Activated CD8-positive, alpha-beta T cell treated with anti-CD3 and anti-CD28 coated beads for 36 hours (primary cell): Measurements from ENCODE around the gene TIGD1. TPM values are rescaled to one million over a fixed set of nuclear protein-coding genes. Genes with fewer than 3 reads are reported as not detected.

ENCODE experiments used
- ATAC-seq: fragments of 200-7000 bp; cut with Tn5 transposase; one replicate; pipeline ENCODE4 v1.10.0; 2021; ENCODE audit warnings: mild to moderate bottlenecking, moderate library complexity
- CTCF ChIA-PET: fragments of 350-600 bp; sonication (Branson Sonifier 250); formaldehyde crosslinking; loops from one replicate; lab custom pipeline; 2021; ENCODE audit warnings: antibody characterized with exemption; lab: Charles Lee
- POLR2A ChIA-PET: fragments of 350-600 bp; sonication (Branson Sonifier 250); formaldehyde crosslinking; loops from one replicate; lab custom pipeline; 2021; ENCODE audit warnings: antibody characterized with exemption; lab: Charles Lee
- DNase-seq: peaks from one replicate; pipeline ENCODE4 v3.0.0-alpha.2; 2020
- H3K27ac Mint-ChIP-seq: one replicate; pipeline ENCODE4 v1.8.0; 2021; ENCODE audit warnings: mild to moderate bottlenecking, mixed read lengths
- H3K27me3 Mint-ChIP-seq: one replicate; pipeline ENCODE4 v1.8.0; 2021; ENCODE audit warnings: mixed read lengths
- H3K36me3 Mint-ChIP-seq: one replicate; pipeline ENCODE4 v1.8.0; 2021; ENCODE audit warnings: low read depth, mixed read lengths
- H3K4me1 Mint-ChIP-seq: one replicate; pipeline ENCODE4 v1.8.0; 2021; ENCODE audit warnings: low read depth, mixed read lengths
- H3K4me3 Mint-ChIP-seq: one replicate; pipeline ENCODE4 v1.8.0; 2021; ENCODE audit warnings: mild to moderate bottlenecking, moderate library complexity, mixed read lengths
- H3K9me3 Mint-ChIP-seq: one replicate; pipeline ENCODE4 v1.8.0; 2021; ENCODE audit warnings: mixed read lengths
- intact Hi-C: fragments of 100-400 bp; cut with micrococcal nuclease; formaldehyde crosslinking; loops from one replicate; pipeline ENCODE4 v1.10.0; 2022
- total RNA-seq, 2 experiments: library from RNA; stranded (reverse); gene quantifications; one replicate each; pipeline ENCODE4 v1.2.3, GENCODE V29; 2021
- TF ChIP-seq, protein P1 (sequence below): fragments of 200-600 bp; IDR thresholded peaks from one replicate; pipeline ENCODE4 v1.8.0; 2022; ENCODE audit warnings: antibody characterized with exemption, mild to moderate bottlenecking

The TIGD1 gene
- total RNA-seq, 2 experiments from 2014 or later = 8.3 to 8.7 TPM

DNA sequence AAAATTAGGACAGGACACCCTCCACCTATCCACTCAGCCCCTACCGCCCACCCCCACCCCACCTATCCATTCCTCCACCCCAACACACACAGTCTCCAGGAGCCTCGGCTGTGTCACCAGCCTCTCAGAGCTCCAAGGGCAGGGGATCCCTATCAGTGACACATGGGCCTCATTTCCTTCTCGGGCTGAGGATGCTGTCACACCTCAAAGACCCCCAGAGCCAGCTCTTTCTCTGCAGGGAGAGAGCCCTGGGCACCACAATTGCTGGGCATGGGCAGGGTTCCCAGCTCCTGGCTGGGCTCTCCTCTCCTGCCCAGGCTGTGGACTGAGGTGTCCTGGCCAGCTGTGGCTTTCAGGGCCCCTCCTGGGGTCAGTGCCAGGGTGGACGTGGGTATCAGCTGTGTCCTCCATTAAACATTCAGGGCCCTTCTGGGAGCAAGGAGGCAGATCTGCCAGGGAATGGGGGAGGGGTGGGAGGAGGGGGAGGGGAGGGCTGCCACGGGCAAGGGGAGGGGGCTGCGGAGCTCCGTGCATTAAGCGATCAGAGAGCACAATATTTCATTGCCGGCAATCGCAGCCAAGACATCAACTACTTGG is 48.5 kb downstream of the TIGD1 start:
- Mint-ChIP-seq H3K4me3 (no peak overlapping the region), H3K27me3 (peaks cover 36% of the 10 kb centered on the region), H3K27ac (no peak overlapping the region), H3K4me1 (peaks cover 14% of the 10 kb centered on the region), H3K36me3 (no peaks in the 10 kb centered on the region), H3K9me3 (no peaks in the 10 kb centered on the region)
- ATAC-seq (no peak), DNase-seq (no peak)
- CTCF ChIA-PET = interaction anchor here (1.3 to 2.9 kb wide), 2 partner anchors 20 to 55 kb away, joined by 5 to 7 read pairs; no protein-coding TSS in a partner anchor
- POLR2A ChIA-PET = interaction anchor here (0.6 kb wide), 1 partner anchor 44 kb away, joined by 3 read pairs; no protein-coding TSS in a partner anchor
- TF ChIP-seq, protein P1, sequence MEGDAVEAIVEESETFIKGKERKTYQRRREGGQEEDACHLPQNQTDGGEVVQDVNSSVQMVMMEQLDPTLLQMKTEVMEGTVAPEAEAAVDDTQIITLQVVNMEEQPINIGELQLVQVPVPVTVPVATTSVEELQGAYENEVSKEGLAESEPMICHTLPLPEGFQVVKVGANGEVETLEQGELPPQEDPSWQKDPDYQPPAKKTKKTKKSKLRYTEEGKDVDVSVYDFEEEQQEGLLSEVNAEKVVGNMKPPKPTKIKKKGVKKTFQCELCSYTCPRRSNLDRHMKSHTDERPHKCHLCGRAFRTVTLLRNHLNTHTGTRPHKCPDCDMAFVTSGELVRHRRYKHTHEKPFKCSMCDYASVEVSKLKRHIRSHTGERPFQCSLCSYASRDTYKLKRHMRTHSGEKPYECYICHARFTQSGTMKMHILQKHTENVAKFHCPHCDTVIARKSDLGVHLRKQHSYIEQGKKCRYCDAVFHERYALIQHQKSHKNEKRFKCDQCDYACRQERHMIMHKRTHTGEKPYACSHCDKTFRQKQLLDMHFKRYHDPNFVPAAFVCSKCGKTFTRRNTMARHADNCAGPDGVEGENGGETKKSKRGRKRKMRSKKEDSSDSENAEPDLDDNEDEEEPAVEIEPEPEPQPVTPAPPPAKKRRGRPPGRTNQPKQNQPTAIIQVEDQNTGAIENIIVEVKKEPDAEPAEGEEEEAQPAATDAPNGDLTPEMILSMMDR = no peak
- intact Hi-C loops = no loop called here

DNA sequence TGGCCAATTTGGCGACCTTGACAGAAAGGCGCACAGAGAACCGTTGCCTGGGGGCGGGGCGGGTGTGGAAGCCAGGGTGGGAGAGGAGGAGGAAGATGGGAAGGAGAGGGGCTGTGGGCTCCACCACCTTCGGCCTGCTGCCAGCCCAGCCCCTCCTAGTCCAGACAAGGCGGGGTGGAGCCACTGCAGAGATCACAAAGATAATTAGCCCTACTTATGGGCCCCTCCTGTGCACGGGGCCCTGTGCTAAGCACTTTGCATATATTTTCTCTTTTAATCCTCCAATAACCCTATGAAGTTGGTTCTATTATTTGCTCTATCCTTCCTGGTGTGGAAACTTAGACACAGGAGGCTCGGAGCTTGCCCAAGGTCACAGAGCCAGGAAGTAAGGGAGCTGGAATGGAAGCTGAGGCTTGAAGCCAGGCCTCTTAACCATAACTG is 49.0 kb downstream of the TIGD1 start:
- H3K4me3 Mint-ChIP-seq = no peak overlapping the region
- H3K36me3 Mint-ChIP-seq = no peaks in the 10 kb centered on the region
- H3K27ac Mint-ChIP-seq = no peak overlapping the region
- intact Hi-C loops = no loop called here
- POLR2A ChIA-PET = interaction anchor here (0.6 kb wide), 1 partner anchor 45 kb away, joined by 3 read pairs; no protein-coding TSS in a partner anchor
- H3K4me1 Mint-ChIP-seq = peaks cover 14% of the 10 kb centered on the region
- no peak for DNase-seq
- H3K9me3 Mint-ChIP-seq = no peaks in the 10 kb centered on the region
- CTCF ChIA-PET = interaction anchor here (1.3 kb wide), 1 partner anchor 54 kb away, joined by 5 read pairs; no protein-coding TSS in a partner anchor
- H3K27me3 Mint-ChIP-seq = peaks cover 36% of the 10 kb centered on the region
- TF ChIP-seq, protein P1 = no peak
- ATAC-seq = no peak

GRCh38 chr2:232498452-232498851 is 51.9 kb downstream of the TIGD1 start:
- CTCF ChIA-PET = no interaction called here
- H3K9me3 Mint-ChIP-seq = no peaks in the 10 kb centered on the region

More at GRCh38 chr2:232498452-232498851, 51.9 kb downstream of the TIGD1 start:
- H3K4me3 Mint-ChIP-seq = no peak overlapping the region
- intact Hi-C loops = no loop called here
- peaks cover 6% of the 10 kb centered on the region for H3K4me1 Mint-ChIP-seq
- DNase-seq (no peak), ATAC-seq (no peak)
- TF ChIP-seq, protein P1 = no peak
- no peaks in the 10 kb centered on the region for H3K36me3 Mint-ChIP-seq
- POLR2A ChIA-PET = no interaction called here
- no peak overlapping the region for H3K27ac Mint-ChIP-seq
- H3K27me3 Mint-ChIP-seq = peaks cover 17% of the 10 kb centered on the region

Other genes with a start within 250 kb of the TIGD1 start
- not detected for gene ALPP, start 171.8 kb downstream of the TIGD1 start, total RNA-seq
- not detected for gene ALPG, start 143.7 kb downstream of the TIGD1 start, total RNA-seq
- not detected for gene ALPI, start 94.4 kb downstream of the TIGD1 start, total RNA-seq
- gene ECEL1, start 62.7 kb downstream of the TIGD1 start, total RNA-seq = under 1 TPM; 0.56 to 0.72 TPM
- not detected for gene PRSS56, start 30.2 kb downstream of the TIGD1 start, total RNA-seq
- gene CHRND, start 24.4 kb downstream of the TIGD1 start, total RNA-seq = not detected
- gene CHRNG, start 10.9 kb downstream of the TIGD1 start, total RNA-seq = not detected
- 10 to 100 TPM; 49.2 to 50.4 TPM for gene EIF4E2, start 132 bp upstream of the TIGD1 start, total RNA-seq
- gene EFHD1, start 83.0 kb upstream of the TIGD1 start, total RNA-seq = 1 to 10 TPM in 1 of 2 experiments, under 1 TPM in 1; 0.70 to 1.2 TPM
- gene GIGYF2, start 146.8 kb upstream of the TIGD1 start, total RNA-seq = 10 to 100 TPM; 49.7 to 52.5 TPM
- gene KCNJ13, start 226.0 kb upstream of the TIGD1 start, total RNA-seq = not detected